SIG-M5 (cell line): ENCODE measurements around the gene CDH7.

Experiments
- DNase-seq: peaks from one replicate; lab custom pipeline; 2025; lab: John Stamatoyannopoulos, UW

CDH7 gene

GRCh38 chr18:65907281-65907680, 156.5 kb downstream of the CDH7 start:
- no peak for DNase-seq

- DNase-seq = no peak
Observed at GRCh38 chr18:65919018-65919417, 168.2 kb downstream of the CDH7 start.

- no peak for DNase-seq
Observed at GRCh38 chr18:65919663-65920062, 168.9 kb downstream of the CDH7 start.

GRCh38 chr18:65922103-65922502, 171.3 kb downstream of the CDH7 start:
- DNase-seq = no peak

GRCh38 chr18:65924904-65925303, 174.1 kb downstream of the CDH7 start:
- no peak for DNase-seq

DNA sequence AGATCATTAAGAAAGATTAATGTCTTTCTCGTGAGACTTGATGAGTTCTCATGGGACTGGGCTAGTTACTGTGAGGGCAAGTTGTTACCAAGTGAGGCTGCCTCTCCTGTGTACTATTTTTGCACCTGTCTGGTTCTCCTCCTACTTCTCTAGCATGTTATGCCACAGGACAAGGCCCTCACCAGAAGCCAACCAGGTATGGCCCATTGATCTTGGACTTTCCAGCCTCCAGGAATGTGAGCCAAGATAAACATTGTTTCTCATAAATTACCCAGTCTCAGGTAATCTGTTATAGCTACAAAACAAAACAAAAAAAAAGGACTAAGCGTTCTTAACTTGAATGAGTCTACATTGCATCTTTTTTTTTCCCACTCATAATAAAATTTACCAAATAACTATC, 184.1 kb downstream of the CDH7 start:
- no peak for DNase-seq

GRCh38 chr18:65936678-65937077, 185.9 kb downstream of the CDH7 start:
- DNase-seq = no peak

DNA sequence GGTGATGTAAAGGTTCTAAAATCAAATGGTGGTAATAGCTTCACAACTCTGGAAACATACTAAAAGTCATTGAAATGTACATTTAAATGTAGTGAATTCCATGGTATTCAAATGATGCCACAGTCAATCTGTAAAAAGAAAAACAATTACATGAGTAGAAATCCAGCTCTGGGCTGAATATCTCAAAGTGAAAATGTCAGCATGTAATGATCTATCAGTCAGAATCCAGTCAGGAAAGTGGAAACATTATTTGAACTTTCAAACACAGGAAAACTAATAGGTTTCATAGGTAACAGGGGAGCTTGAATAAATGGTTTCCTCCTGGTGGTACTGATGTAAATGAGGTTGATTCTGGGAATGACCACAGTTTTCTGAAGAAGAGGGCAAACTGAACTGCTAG, 186.4 kb downstream of the CDH7 start:
- no peak for DNase-seq

GRCh38 chr18:65938592-65939372, 188.0 kb downstream of the CDH7 start:
- DNase-seq = no peak
